IPS-15b (cell line): ENCODE data around the gene ITGA3.

Experiments used
- H3K27me3 ChIP-seq: one replicate; pipeline ENCODE4 v1.6.1; 2013; ENCODE audit warnings: low read length; ENCODE audit not compliant: control insufficient read depth, insufficient read depth
- H3K36me3 ChIP-seq: one replicate; pipeline ENCODE4 v1.6.1; 2013; ENCODE audit warnings: low read length; ENCODE audit not compliant: control insufficient read depth, insufficient read depth
- H3K4me1 ChIP-seq: one replicate; pipeline ENCODE4 v1.6.1; 2013; ENCODE audit warnings: mild to moderate bottlenecking, low read length; ENCODE audit not compliant: control insufficient read depth, insufficient read depth
- H3K4me3 ChIP-seq: one replicate; pipeline ENCODE4 v1.5.1; 2013; ENCODE audit warnings: low read depth, low read length
- H3K9ac ChIP-seq: one replicate; pipeline ENCODE4 v1.6.1; 2013; ENCODE audit warnings: low read depth, mild to moderate bottlenecking, low read length
- H3K9me3 ChIP-seq: one replicate; pipeline ENCODE4 v1.6.1; 2013; ENCODE audit warnings: mild to moderate bottlenecking, low read length; ENCODE audit not compliant: control insufficient read depth, insufficient read depth

ITGA3 gene

DNA sequence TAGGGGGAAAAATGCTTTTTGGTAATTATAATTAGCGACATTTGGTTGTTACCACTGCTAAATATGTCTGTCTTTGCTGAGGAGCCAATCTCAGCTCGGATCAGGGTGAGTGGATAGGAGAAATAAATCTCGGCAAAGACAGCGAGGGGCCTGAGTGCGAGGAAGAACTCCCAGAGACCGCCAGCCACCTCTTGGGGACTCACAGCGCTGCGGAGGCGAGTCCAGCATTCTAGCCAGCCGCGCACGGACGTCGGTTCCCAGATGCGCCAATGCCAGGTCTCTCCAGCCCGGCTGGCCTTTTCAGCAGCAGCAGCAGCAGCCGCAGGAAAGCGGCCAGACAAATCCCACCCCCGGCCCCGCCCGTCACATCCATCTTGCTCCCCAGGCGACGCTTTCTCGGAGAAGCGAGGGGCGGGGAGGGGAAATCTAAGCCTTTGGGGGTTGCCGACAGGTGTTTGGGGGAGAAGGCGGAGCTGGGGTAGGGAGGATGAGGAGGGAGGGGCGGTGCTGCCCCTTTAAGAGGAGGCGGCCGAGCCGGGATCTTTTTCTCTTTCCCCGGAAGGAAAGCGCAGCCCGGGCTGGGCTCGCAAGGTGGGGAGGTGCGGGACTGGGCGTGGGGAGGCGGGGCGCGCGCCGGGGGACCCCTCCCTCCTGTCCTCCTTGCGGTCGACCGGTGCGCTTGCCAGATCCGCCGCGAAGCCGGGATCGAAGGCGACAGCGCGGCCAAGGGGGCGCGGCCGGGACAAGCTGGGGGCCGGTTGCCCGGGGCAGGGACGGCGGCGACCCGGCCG is at the start of gene ITGA3:
Gene ITGA3 (plus strand): TSS at position 685 of the 791 bp plus-strand sequence. CDS start 330 bp downstream, outside the sequence.
- no peak within 1 kb of the TSS for H3K9ac ChIP-seq
- H3K36me3 ChIP-seq = no peaks in the 10 kb centered on the region
- peaks cover 14% of the 10 kb centered on the region for H3K4me1 ChIP-seq
- no peaks in the 10 kb centered on the region for H3K9me3 ChIP-seq
- peaks cover 13% of the 10 kb centered on the region for H3K27me3 ChIP-seq
- peak within 1 kb of the TSS; percentile 87 for H3K4me3 ChIP-seq

DNA sequence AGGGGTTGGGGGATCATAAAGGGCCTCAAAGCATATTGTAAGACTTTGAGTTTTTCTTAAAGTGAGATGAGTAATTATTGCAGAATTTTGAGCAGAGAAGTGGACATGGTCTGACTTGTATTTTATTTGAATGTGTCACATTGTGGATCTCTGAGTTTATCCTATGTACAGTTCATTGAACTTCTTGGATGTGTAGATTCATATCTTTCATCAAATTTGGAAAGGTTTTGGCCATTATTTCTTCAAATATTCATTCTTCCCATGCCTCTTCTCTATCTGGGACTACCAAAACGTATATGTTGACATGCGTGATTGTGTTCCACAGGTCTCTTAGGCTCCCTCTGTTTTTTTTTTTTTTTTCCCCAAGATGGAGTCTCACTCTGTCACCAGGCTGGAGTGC is 46.6 kb upstream of the ITGA3 start:
- H3K4me1 ChIP-seq = no peaks in the 10 kb centered on the region
- H3K4me3 ChIP-seq = no peak overlapping the region
- no peak overlapping the region for H3K9ac ChIP-seq
- peaks cover 3% of the 10 kb centered on the region for H3K27me3 ChIP-seq
- no peaks in the 10 kb centered on the region for H3K36me3 ChIP-seq
- H3K9me3 ChIP-seq = no peaks in the 10 kb centered on the region

DNA sequence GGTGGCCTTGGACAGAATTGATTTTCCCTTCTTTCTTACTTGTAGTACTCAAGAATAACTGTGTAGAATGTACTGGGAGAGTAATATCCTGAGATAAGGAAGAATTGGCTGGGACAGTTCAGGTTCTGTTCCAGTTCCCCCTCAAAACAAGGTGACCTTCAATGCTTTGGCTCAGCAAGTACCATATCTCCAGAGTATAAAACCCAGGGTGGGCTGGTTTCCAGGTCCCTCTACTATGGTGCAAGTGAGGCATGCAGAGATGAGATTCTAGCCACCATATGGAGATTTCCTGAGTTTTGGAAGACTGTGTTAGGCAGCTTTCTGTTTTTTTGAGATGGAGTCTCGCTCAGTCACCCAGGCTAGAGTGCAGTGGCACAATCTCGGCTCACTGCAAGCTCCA is 42.8 kb upstream of the ITGA3 start:
- H3K36me3 ChIP-seq = no peaks in the 10 kb centered on the region
- no peaks in the 10 kb centered on the region for H3K4me1 ChIP-seq
- no peak overlapping the region for H3K9ac ChIP-seq
- no peaks in the 10 kb centered on the region for H3K9me3 ChIP-seq
- H3K4me3 ChIP-seq = no peak overlapping the region
- peaks cover 3% of the 10 kb centered on the region for H3K27me3 ChIP-seq

DNA sequence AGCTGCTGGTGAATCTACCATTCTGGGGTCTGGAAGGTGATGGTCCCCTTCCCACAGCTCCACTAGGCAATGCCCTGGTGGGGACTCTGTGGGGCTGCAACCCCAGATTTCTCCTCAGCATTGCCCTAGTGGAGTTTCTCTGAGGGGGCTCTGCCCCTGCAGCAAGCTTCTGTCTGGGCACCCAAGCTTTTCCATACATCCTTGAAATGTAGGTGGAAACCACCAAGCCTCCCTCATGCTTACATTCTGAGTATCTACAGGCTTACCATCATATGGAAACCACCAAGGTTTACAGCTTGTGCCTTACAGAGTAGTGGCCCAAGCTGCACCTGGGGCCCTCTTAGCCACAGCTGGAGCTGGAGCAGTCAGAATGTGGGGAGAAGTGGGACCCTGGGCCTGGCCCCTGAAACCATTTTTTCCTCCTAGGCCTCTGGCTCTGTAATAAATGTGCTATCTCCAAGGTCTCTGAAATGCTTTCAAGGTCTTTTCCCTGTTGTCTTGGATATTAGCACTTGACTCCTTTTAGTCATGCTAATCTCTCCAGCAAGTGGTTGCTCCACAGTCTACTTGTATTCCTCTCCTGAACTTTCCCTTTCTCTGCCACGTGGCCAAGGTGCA is 41.3 kb upstream of the ITGA3 start:
- Histone ChIP-seq H3K27me3 (no peaks in the 10 kb centered on the region), H3K9me3 (no peaks in the 10 kb centered on the region), H3K36me3 (no peaks in the 10 kb centered on the region), H3K4me3 (no peak overlapping the region), H3K9ac (no peak overlapping the region), H3K4me1 (no peaks in the 10 kb centered on the region)

DNA sequence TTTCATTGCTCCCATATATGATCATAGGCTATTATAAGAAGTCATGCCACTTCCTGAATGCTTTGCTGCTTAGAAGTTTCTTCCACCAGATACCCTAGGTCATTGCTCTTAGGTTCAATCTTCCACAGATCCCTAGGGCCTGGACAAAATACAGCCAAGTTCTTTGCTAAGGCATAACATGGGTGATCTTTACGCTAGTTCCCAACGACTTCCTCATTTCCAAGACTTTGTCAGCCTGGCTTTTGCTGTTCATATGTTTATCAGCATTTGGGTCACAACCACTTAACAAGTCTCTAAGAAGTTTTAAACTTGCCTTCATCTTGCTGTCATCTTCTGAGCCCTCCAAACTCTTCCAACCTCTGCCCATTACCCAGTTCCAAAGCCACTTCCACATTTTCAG is 40.8 kb upstream of the ITGA3 start:
- no peaks in the 10 kb centered on the region for H3K27me3 ChIP-seq
- no peaks in the 10 kb centered on the region for H3K9me3 ChIP-seq
- H3K4me1 ChIP-seq = no peaks in the 10 kb centered on the region
- no peaks in the 10 kb centered on the region for H3K36me3 ChIP-seq
- H3K4me3 ChIP-seq = no peak overlapping the region
- H3K9ac ChIP-seq = no peak overlapping the region

DNA sequence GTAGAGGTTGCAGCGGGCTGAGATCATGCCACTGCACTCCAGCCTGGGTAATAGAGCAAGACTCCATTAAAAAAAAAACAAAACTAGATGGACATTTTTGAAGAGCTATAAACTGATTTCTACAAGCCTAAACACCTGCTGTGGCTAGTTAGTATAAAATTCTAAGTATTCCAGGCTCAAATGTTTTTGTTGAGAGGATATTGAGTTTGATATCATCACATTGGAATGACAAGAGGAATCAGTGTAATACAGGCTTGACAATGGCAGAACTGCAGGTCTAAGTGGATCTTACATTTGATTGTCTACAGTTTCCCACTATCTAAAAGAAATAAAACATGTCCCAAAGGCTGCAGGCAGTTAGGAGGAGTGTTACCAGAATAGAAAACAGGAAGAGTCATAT is 37.0 kb upstream of the ITGA3 start:
- Histone ChIP-seq H3K9ac (no peak overlapping the region), H3K36me3 (no peaks in the 10 kb centered on the region), H3K27me3 (no peaks in the 10 kb centered on the region), H3K4me1 (no peaks in the 10 kb centered on the region), H3K4me3 (no peak overlapping the region), H3K9me3 (peaks cover under 1% of the 10 kb centered on the region)

DNA sequence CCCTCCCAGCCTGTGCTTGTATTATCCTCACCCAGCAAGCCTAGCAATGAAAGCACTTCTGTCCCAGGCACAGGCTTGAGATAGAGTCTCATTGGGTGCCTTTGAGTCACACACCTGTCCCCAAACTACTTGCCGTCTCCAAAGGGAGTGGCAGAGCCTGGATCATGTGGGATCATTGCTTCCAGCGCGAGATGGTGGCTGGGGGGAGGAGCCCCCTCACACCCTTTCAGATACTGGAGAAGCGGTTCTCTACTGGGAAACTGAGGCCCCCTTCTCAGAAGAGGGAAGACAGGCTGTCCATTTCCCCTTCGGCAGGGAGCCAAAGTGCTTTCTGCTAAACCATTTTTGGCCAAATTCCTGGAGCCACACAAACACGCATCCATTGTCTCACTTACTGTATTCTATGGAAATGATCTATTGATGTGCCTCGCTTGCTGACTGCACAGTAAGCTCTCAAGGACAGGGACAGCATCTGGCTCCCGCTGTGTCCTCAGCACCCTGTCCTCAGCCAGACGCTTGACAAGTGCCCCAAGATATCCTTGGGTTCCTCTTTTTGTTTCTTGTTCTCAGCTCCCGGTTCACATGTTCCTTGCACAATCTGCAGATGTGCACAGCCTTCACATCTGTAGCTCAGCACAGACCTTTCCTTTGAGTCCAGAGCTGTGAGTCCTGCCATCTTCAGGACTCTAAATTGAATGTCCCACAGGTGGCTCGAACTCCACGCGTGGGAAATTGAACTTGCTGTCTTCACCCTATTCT is 34.9 kb upstream of the ITGA3 start:
- peaks cover 8% of the 10 kb centered on the region for H3K9me3 ChIP-seq
- no peaks in the 10 kb centered on the region for H3K36me3 ChIP-seq
- H3K27me3 ChIP-seq = no peaks in the 10 kb centered on the region
- no peak overlapping the region for H3K9ac ChIP-seq
- H3K4me1 ChIP-seq = no peaks in the 10 kb centered on the region
- no peak overlapping the region for H3K4me3 ChIP-seq

DNA sequence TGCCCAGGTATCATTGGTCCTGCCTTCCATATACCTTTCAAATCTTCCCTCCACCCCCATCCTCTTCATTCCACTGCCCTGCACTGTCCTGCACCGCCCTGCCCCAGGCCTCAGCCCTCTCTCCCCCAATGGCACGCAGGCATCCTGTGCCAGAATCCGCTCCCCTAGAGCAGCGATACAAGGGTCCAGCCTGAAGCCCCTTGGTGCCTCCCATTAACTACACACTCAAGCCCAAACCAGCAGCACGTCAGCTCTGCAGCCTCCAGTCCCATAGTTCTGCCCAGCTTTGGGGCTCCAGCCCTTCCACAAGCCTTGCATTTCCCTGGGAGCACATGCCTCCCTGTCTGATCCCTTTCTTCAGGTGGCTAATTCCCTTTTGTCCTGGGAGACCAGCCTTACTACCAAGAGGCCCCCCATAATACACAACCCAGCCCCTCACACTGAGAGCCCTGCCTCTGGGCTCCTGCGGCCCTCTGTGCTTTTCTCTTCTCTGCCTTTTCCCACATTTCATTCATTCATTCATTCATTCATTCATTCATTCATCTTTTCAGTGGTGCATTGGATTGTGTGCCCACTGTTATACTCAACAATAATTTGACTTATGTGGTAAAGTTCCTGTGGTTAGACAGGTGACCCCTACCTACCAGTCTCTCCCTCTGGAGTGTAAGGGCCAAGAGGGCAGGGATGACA is 34.1 kb upstream of the ITGA3 start:
- H3K4me1 ChIP-seq = no peaks in the 10 kb centered on the region

DNA sequence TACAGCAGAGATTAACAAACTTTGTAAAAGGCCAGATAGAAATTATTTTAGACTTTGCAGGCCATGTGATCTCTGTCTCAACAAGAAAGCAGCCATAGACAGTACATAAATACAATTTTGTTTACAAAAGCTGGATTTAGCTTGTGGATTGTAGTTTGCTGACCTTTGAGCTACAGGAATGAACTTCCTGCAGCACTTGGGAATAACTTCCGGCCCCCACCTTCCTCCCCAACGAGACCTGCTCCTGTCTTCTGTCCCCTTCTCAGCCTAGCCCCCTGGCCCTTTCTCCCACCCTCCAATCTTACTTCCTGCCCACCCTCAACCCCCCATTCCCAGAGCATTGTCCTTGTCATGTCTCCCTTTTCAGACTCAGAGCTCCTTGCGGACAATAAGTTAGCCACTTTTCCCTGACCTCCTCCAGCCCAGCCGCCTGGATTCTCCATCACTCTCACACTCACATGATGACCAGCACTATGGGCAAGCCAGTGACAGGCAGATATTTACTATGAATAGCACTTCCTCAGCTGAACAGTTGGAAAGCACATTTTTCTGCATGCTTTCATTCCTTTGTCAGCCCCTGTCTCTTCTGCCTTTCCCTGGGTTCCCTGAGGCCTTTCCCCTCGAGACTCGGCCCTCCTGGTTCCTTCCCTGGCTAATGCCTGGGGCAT is 33.3 kb upstream of the ITGA3 start:
- Histone ChIP-seq H3K27me3 (no peaks in the 10 kb centered on the region), H3K4me3 (no peak overlapping the region)

More for the DNA sequence above, 34.1 kb upstream of the ITGA3 start:
- Histone ChIP-seq H3K27me3 (no peaks in the 10 kb centered on the region), H3K4me3 (no peak overlapping the region), H3K36me3 (no peaks in the 10 kb centered on the region), H3K9me3 (peaks cover 8% of the 10 kb centered on the region), H3K9ac (no peak overlapping the region)

DNA sequence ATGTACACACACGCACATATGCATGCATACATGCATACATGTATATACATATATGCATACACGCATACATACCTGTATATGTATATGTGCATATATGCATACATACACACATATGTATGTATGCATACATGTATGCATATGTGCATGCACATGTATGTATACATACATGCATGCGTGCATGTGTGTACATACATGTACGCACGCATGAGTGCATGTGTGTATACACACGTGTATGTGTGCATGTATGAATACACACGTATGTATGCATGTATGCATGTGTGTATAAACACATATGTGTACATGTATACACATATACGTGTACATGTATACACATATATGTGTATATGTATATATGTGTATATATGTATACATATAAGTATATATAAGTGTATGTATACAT is 32.4 kb upstream of the ITGA3 start:
- no peaks in the 10 kb centered on the region for H3K27me3 ChIP-seq
- H3K9ac ChIP-seq = no peak overlapping the region
- H3K4me3 ChIP-seq = no peak overlapping the region
- H3K9me3 ChIP-seq = peaks cover 8% of the 10 kb centered on the region
- H3K4me1 ChIP-seq = peaks cover 3% of the 10 kb centered on the region
- no peaks in the 10 kb centered on the region for H3K36me3 ChIP-seq

More for the DNA sequence above, 33.3 kb upstream of the ITGA3 start:
- peaks cover 3% of the 10 kb centered on the region for H3K4me1 ChIP-seq
- no peaks in the 10 kb centered on the region for H3K36me3 ChIP-seq
- peaks cover 8% of the 10 kb centered on the region for H3K9me3 ChIP-seq
- no peak overlapping the region for H3K9ac ChIP-seq

DNA sequence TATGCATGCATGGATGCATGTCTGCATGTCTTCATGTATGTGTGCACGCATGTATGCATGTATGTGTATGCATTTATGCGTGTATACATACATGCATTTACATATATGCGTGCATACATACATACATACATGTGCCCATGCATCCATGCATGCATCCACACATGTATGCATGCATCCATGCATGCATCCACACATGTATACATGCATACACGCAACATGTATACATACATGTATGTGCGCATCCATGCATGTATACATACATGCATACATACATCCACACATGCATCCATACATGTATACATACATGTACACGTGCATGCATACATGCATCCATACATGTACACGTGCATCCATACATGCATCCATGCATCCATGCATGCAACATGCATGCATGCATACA is 31.1 kb upstream of the ITGA3 start:
- Histone ChIP-seq H3K36me3 (no peaks in the 10 kb centered on the region), H3K9ac (no peak overlapping the region), H3K9me3 (peaks cover 8% of the 10 kb centered on the region), H3K27me3 (peaks cover 2% of the 10 kb centered on the region), H3K4me3 (no peak overlapping the region), H3K4me1 (peaks cover 7% of the 10 kb centered on the region)
